IMR-90 (cell line): ENCODE results near the gene SUGCT. TPM values are rescaled to one million over a fixed set of nuclear protein-coding genes. Genes with fewer than 3 reads are reported as not detected.

Experiments used
- ATAC-seq: fragments of 200-7000 bp; cut with Tn5 transposase; 2 replicates; pipeline ENCODE4 v1.9.1; 2020; ENCODE audit warnings: low read depth, mild to moderate bottlenecking, moderate library complexity
- BruUV-seq: library from RNA; stranded (reverse); fragments of 400-500 nt; replicated peaks from 2 replicates; lab custom pipeline; 2021; lab: Mats Ljungman, UMichigan
- CTCF ChIA-PET: fragments of 300-600 bp; formaldehyde crosslinking; extraction: SDS; loops from one replicate; lab custom pipeline; 2021; ENCODE audit warnings: antibody characterized with exemption; lab: Yijun Ruan, JAX
- POLR2A ChIA-PET: fragments of 300-600 bp; sonication (Branson Sonifier 250); formaldehyde crosslinking; loops from one replicate; lab custom pipeline; 2022; ENCODE audit warnings: antibody characterized with exemption; ENCODE audit not compliant: unreplicated experiment; lab: Charles Lee
- DNase-seq: peaks from one replicate; pipeline ENCODE4 v3.0.0; 2013
- H2AFZ ChIP-seq: replicated peaks from 2 replicates; pipeline ENCODE3; 2013; ENCODE audit warnings: low read length, mild to moderate bottlenecking; ENCODE audit not compliant: poor library complexity
- H2AK5ac ChIP-seq: 2 replicates; pipeline ENCODE4 v1.6.1; 2013; ENCODE audit warnings: low read depth, low read length, inconsistent platforms
- H2AK9ac ChIP-seq: replicated peaks from 2 replicates; pipeline ENCODE3; 2013; ENCODE audit warnings: mild to moderate bottlenecking, low read depth, low read length, moderate library complexity; ENCODE audit not compliant: poor library complexity
- H2BK120ac ChIP-seq: 2 replicates; pipeline ENCODE4 v1.6.1; 2013; ENCODE audit warnings: low read depth, low read length, inconsistent platforms
- H2BK15ac ChIP-seq: 3 replicates; pipeline ENCODE4 v1.6.1; 2013; ENCODE audit warnings: low read depth, low read length, inconsistent platforms
- H2BK20ac ChIP-seq: 2 replicates; pipeline ENCODE4 v1.6.1; 2013; ENCODE audit warnings: low read depth, mild to moderate bottlenecking, inconsistent platforms, low read length, moderate library complexity
- H2BK5ac ChIP-seq: 2 replicates; pipeline ENCODE4 v1.6.1; 2013; ENCODE audit warnings: mild to moderate bottlenecking, low read depth, low read length, inconsistent platforms; ENCODE audit not compliant: poor library complexity, severe bottlenecking
- H3K14ac ChIP-seq: replicated peaks from 2 replicates; pipeline ENCODE4 v1.6.1; 2013; ENCODE audit warnings: low read depth, low read length, inconsistent platforms
- H3K18ac ChIP-seq: 2 replicates; pipeline ENCODE4 v1.6.1; 2013; ENCODE audit warnings: low read depth, low read length, control low read depth
- H3K23ac ChIP-seq: 2 replicates; pipeline ENCODE4 v1.6.1; 2013; ENCODE audit warnings: low read depth, low read length, inconsistent platforms
- H3K27ac ChIP-seq: 2 replicates; pipeline ENCODE4 v1.5.1; 2013; ENCODE audit warnings: mild to moderate bottlenecking, control low read depth, low read length; ENCODE audit not compliant: insufficient read depth
- H3K27me3 ChIP-seq: 2 replicates; pipeline ENCODE4 v1.6.1; 2013; ENCODE audit warnings: low read length; ENCODE audit not compliant: control insufficient read depth, insufficient read depth
- H3K36me3 ChIP-seq: 2 replicates; pipeline ENCODE4 v1.6.1; 2013; ENCODE audit warnings: low read length, mixed read lengths; ENCODE audit not compliant: control insufficient read depth, insufficient read depth
- H3K4ac ChIP-seq: 2 replicates; pipeline ENCODE4 v1.6.1; 2013; ENCODE audit warnings: low read depth, low read length, inconsistent platforms
- H3K4me1 ChIP-seq: 2 replicates; pipeline ENCODE4 v1.6.1; 2013; ENCODE audit warnings: low read length, mixed read lengths; ENCODE audit not compliant: control insufficient read depth, insufficient read depth
- H3K4me2 ChIP-seq: 2 replicates; pipeline ENCODE4 v1.6.1; 2013; ENCODE audit warnings: low read depth, mild to moderate bottlenecking, control low read depth, low read length, moderate library complexity
- H3K4me3 ChIP-seq: 2 replicates; pipeline ENCODE4 v1.5.1; 2013; ENCODE audit warnings: low read depth, mild to moderate bottlenecking, control low read depth, low read length, moderate library complexity; ENCODE audit not compliant: insufficient read depth
- H3K56ac ChIP-seq: 2 replicates; pipeline ENCODE4 v1.6.1; 2013; ENCODE audit warnings: low read length, inconsistent platforms; ENCODE audit not compliant: insufficient read depth; ENCODE audit errors: extremely low read depth
- H3K79me1 ChIP-seq, 2 experiments: 2 replicates each; pipeline ENCODE4 v1.6.1; 2013; ENCODE audit warnings: low read length in 2 of 2, inconsistent platforms in 1 of 2, low read depth in 1 of 2
- H3K9ac ChIP-seq: 2 replicates; pipeline ENCODE4 v1.6.1; 2013; ENCODE audit warnings: low read depth, low read length, control low read depth
- H3K9me1 ChIP-seq: 2 replicates; pipeline ENCODE4 v1.6.1; 2013; ENCODE audit warnings: low read length, inconsistent platforms; ENCODE audit not compliant: insufficient read depth
- H3K9me3 ChIP-seq: 2 replicates; pipeline ENCODE4 v1.6.1; 2013; ENCODE audit warnings: low read length; ENCODE audit not compliant: control insufficient read depth, insufficient read depth
- H4K20me1 ChIP-seq: 2 replicates; pipeline ENCODE4 v1.6.1; 2013; ENCODE audit warnings: low read length, inconsistent platforms; ENCODE audit not compliant: insufficient read depth
- H4K5ac ChIP-seq: 2 replicates; pipeline ENCODE4 v1.6.1; 2013; ENCODE audit warnings: mild to moderate bottlenecking, low read depth, low read length, control low read depth
- H4K8ac ChIP-seq, 2 experiments: 2 replicates each; pipeline ENCODE4 v1.6.1; 2013; ENCODE audit warnings: low read depth in 2 of 2, low read length in 2 of 2, control low read depth in 1 of 2, inconsistent platforms in 1 of 2
- H4K91ac ChIP-seq: 2 replicates; pipeline ENCODE4 v1.6.1; 2013; ENCODE audit warnings: low read depth, low read length, inconsistent platforms; ENCODE audit not compliant: insufficient read depth
- CEBPB ChIP-seq: IDR thresholded peaks from 2 replicates; pipeline ENCODE4 v1.6.1; 2012; ENCODE audit warnings: low read depth, low read length, improper control_type of control experiment
- SMC3 ChIP-seq: fragments of 150-350 bp; IDR thresholded peaks from 2 replicates; pipeline ENCODE4 v1.6.1; 2016; ENCODE audit warnings: low read depth, mild to moderate bottlenecking, antibody characterized with exemption, low read length, moderate library complexity
- WGBS, 2 experiments: methylation state at CpG; one replicate each; pipeline versions ENCODE4 v1.1.5 to v1.1.7; 2013; ENCODE audit warnings: missing lambda C conversion rate in 2 of 2; ENCODE audit not compliant: insufficient read length in 1 of 2; ENCODE audit errors: extremely low coverage in 2 of 2; 5-methylcytosine and 5-hydroxymethylcytosine counted together
- dilution Hi-C: fragments of 300-500 bp; cut with HindIII; formaldehyde crosslinking; loops from one replicate; pipeline ENCODE4 v1.14.3; 2018; ENCODE audit warnings: low sequenced_read_pairs; ENCODE audit not compliant: unreplicated experiment
- in situ Hi-C: fragments of 300-500 bp; cut with MboI; formaldehyde crosslinking; loops from 3 replicates; pipeline ENCODE4 v1.14.3; 2019; ENCODE audit warnings: low sequenced_read_pairs, inconsistent platforms, mixed read lengths
- intact Hi-C: fragments of 100-400 bp; cut with micrococcal nuclease; formaldehyde crosslinking; loops from 2 replicates; pipeline ENCODE4 v1.10.0; 2022
- polyA plus RNA-seq, 3 experiments: library from polyadenylated mRNA; depleted of rRNA; stranded (reverse); fragments of >200 nt; gene quantifications; 2 replicates each; pipeline ENCODE4 v1.2.3, GENCODE V29; 2012; ENCODE audit warnings: low replicate concordance in 1 of 3
- total RNA-seq: library from RNA; depleted of rRNA; stranded (reverse); fragments of >200 nt; gene quantifications from 2 replicates; pipeline ENCODE4 v1.2.3, GENCODE V29; 2012
- TF ChIP-seq, protein P1 (sequence below): conservative IDR thresholded peaks from 2 replicates; pipeline ENCODE4 v1.5.1; 2012; ENCODE audit warnings: mild to moderate bottlenecking, low read depth, low read length, improper control_type of control experiment

SUGCT gene
- total and polyA plus RNA-seq, 2 of the 4 experiments (the other 2 are of a cell fraction) = 5.9 to 8.3 TPM

DNA sequence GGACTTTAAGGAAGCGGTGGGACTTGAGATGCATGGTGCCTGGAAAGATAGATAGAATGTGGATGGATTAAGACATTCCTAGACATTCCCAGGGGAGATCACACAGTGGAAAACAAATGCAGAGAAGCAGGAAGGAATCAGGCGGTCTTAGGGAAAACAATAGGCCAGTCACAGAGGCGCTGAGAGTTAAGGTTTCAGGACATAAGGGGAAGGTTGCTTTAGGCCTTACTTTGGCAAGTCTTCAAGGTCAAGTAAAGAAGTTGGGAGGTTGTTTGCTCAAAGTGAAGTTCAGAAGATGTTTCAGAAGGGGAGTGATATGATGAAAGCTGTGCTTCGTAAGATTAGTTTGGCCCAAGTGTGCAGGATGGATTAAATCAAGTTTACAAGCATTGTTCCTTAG, 109.4 kb downstream of the SUGCT start:
- H4K8ac ChIP-seq = no peak overlapping the region
- POLR2A ChIA-PET = no interaction called here

More for the DNA sequence above, 109.4 kb downstream of the SUGCT start:
- Histone ChIP-seq H2AK5ac (no peak overlapping the region), H3K27me3 (no peaks in the 10 kb centered on the region), H3K4me1 (no peaks in the 10 kb centered on the region), H4K20me1 (no peaks in the 10 kb centered on the region), H4K5ac (no peak overlapping the region), H3K9me1 (no peaks in the 10 kb centered on the region; the same call in 1 of the 2 replicates), H3K27ac (no peak overlapping the region), H3K23ac (no peak overlapping the region), H3K36me3 (no peaks in the 10 kb centered on the region), H2AFZ (no peak overlapping the region), H2BK15ac (no peak overlapping the region), H3K56ac (no peak overlapping the region), H3K4me3 (no peak overlapping the region), H3K14ac (no peak overlapping the region), H3K4ac (no peak overlapping the region), H2BK20ac (no peak overlapping the region), H3K9me3 (no peaks in the 10 kb centered on the region), H3K4me2 (no peak overlapping the region), H3K18ac (no peak overlapping the region), H2BK120ac (no peak overlapping the region), H3K79me1 (no peaks in the 10 kb centered on the region), H4K91ac (no peak overlapping the region), H2AK9ac (no peak overlapping the region), H3K9ac (no peak overlapping the region), H2BK5ac (no peak overlapping the region)
- TF ChIP-seq CEBPB (no peak), SMC3 (no peak)
- TF ChIP-seq, protein P1, sequence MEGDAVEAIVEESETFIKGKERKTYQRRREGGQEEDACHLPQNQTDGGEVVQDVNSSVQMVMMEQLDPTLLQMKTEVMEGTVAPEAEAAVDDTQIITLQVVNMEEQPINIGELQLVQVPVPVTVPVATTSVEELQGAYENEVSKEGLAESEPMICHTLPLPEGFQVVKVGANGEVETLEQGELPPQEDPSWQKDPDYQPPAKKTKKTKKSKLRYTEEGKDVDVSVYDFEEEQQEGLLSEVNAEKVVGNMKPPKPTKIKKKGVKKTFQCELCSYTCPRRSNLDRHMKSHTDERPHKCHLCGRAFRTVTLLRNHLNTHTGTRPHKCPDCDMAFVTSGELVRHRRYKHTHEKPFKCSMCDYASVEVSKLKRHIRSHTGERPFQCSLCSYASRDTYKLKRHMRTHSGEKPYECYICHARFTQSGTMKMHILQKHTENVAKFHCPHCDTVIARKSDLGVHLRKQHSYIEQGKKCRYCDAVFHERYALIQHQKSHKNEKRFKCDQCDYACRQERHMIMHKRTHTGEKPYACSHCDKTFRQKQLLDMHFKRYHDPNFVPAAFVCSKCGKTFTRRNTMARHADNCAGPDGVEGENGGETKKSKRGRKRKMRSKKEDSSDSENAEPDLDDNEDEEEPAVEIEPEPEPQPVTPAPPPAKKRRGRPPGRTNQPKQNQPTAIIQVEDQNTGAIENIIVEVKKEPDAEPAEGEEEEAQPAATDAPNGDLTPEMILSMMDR = no peak
- in situ Hi-C loops = no loop called here
- ATAC-seq (no peak), DNase-seq (no peak)
- intact Hi-C loops = no loop called here
- CTCF ChIA-PET = no interaction called here
- dilution Hi-C loops = no loop called here
- WGBS, 2 experiments = no CpG with 5 or more reads among the region's 4 CpGs
- BruUV-seq = no TSS peak
